Endothelial cell of umbilical vein (primary cell): ENCODE measurements around the gene MIB1. TPM values are rescaled to one million over a fixed set of nuclear protein-coding genes. Genes with fewer than 3 reads are reported as not detected.

Source experiments
- BruUV-seq: library from RNA; stranded (reverse); fragments of 400-500 nt; replicated peaks from 2 replicates; lab custom pipeline; 2021; lab: Mats Ljungman, UMichigan
- CTCF ChIA-PET: fragments of 300-600, 350-600 bp; sonication (Branson Sonifier 250); formaldehyde crosslinking; loops from one replicate; lab custom pipeline; 2021; ENCODE audit warnings: antibody characterized with exemption, inconsistent platforms; lab: Charles Lee
- POLR2A ChIA-PET: fragments of 300-600, 350-600 bp; sonication (Branson Sonifier 250); formaldehyde crosslinking; loops from one replicate; lab custom pipeline; 2021; ENCODE audit warnings: antibody characterized with exemption, inconsistent platforms; lab: Charles Lee
- DNase-seq: peaks from one replicate; pipeline ENCODE4 v3.0.0-alpha.2; 2011; ENCODE audit warnings: low read depth, low spot score
- FAIRE-seq: peaks from 2 replicates; lab custom pipeline; 2011; peaks lifted over from hg19 to GRCh38; lab: Jason Lieb, UNC
- H2AFZ ChIP-seq: 2 replicates; pipeline ENCODE4 v1.6.0; 2012; ENCODE audit warnings: low read depth, low read length, control low read depth, inconsistent platforms
- H3K27ac ChIP-seq: 2 replicates; pipeline ENCODE4 v1.5.1; 2011; ENCODE audit warnings: low read depth, mild to moderate bottlenecking, control low read depth, low read length, moderate library complexity; ENCODE audit not compliant: insufficient read depth
- H3K27me3 ChIP-seq, 2 experiments: 2 replicates each; pipeline versions ENCODE4 v1.6.0 to v1.6.1; 2011; ENCODE audit warnings: low read length in 2 of 2, mixed read lengths in 1 of 2; ENCODE audit not compliant: control insufficient read depth in 2 of 2, insufficient read depth in 2 of 2
- H3K36me3 ChIP-seq, 2 experiments: 2 replicates in 1 of 2; 3 replicates in 1 of 2; pipeline ENCODE4 v1.5.1; 2011; ENCODE audit warnings: low read length in 2 of 2, mild to moderate bottlenecking in 1 of 2, moderate library complexity in 1 of 2; ENCODE audit not compliant: control insufficient read depth in 2 of 2, insufficient read depth in 2 of 2; ENCODE audit errors: extremely low read depth in 1 of 2
- H3K4me1 ChIP-seq: 3 replicates; pipeline ENCODE4 v1.5.1; 2011; ENCODE audit warnings: mild to moderate bottlenecking, low read length; ENCODE audit not compliant: control insufficient read depth, insufficient read depth; ENCODE audit errors: extremely low read depth
- H3K4me2 ChIP-seq: 2 replicates; pipeline ENCODE4 v1.6.1; 2011; ENCODE audit warnings: low read length, control low read depth, mixed read lengths; ENCODE audit not compliant: insufficient read depth
- H3K4me3 ChIP-seq, 3 experiments: fragments of 200-600 bp in 1 of 3; sonication (generic), shearing (Covaris generic) in 1 of 3; replicated peaks in 1 of 3; 2 replicates each; pipeline ENCODE4 v1.5.1; 2011 to 2016; ENCODE audit warnings: control low read depth in 3 of 3, low read length in 3 of 3, mild to moderate bottlenecking in 2 of 3, inconsistent platforms in 1 of 3, low read depth in 1 of 3, moderate library complexity in 1 of 3; ENCODE audit not compliant: insufficient read depth in 1 of 3
- H3K79me2 ChIP-seq: 2 replicates; pipeline ENCODE4 v1.6.0; 2012; ENCODE audit warnings: low read length, inconsistent platforms; ENCODE audit not compliant: control insufficient read depth, insufficient read depth
- H3K9ac ChIP-seq: replicated peaks from 2 replicates; pipeline ENCODE3; 2011; ENCODE audit warnings: low read length, control low read depth; ENCODE audit not compliant: insufficient read depth; ENCODE audit errors: extremely low read depth
- H3K9me1 ChIP-seq: replicated peaks from 3 replicates; pipeline ENCODE4 v1.6.0; 2011; ENCODE audit warnings: mild to moderate bottlenecking, low read length; ENCODE audit not compliant: control insufficient read depth, insufficient read depth; ENCODE audit errors: extremely low read depth
- H3K9me3 ChIP-seq: replicated peaks from 2 replicates; pipeline ENCODE4 v1.5.1; 2012; ENCODE audit warnings: low read length, inconsistent platforms; ENCODE audit not compliant: control insufficient read depth, insufficient read depth
- H4K20me1 ChIP-seq: replicated peaks from 2 replicates; pipeline ENCODE3; 2011; ENCODE audit warnings: mild to moderate bottlenecking, low read length; ENCODE audit not compliant: control insufficient read depth, insufficient read depth; ENCODE audit errors: extremely low read depth
- EZH2 ChIP-seq: IDR thresholded peaks from 2 replicates; pipeline ENCODE4 v1.6.1; 2012; ENCODE audit warnings: borderline replicate concordance, low read depth, mild to moderate bottlenecking, moderate library complexity, low read length, inconsistent platforms; ENCODE audit not compliant: severe bottlenecking
- FOS ChIP-seq: IDR thresholded peaks from 2 replicates; pipeline ENCODE4 v1.6.1; 2011; ENCODE audit warnings: mild to moderate bottlenecking, low read length, moderate library complexity, borderline replicate concordance; ENCODE audit not compliant: insufficient read depth
- JUN ChIP-seq: IDR thresholded peaks from 2 replicates; pipeline ENCODE4 v1.6.1; 2011; ENCODE audit warnings: borderline replicate concordance, low read depth; ENCODE audit not compliant: insufficient read length, insufficient read depth
- MYC ChIP-seq: IDR thresholded peaks from one replicate; pipeline ENCODE4 v1.6.1; 2011; ENCODE audit warnings: mild to moderate bottlenecking, low read depth, low read length
- POLR2A ChIP-seq: IDR thresholded peaks from 2 replicates; pipeline ENCODE4 v1.6.1; 2012; ENCODE audit warnings: low read depth, mild to moderate bottlenecking, control low read depth, low read length
- POLR2AphosphoS5 ChIP-seq: IDR thresholded peaks from 2 replicates; pipeline ENCODE4 v1.6.1; 2012; ENCODE audit warnings: low read depth, mild to moderate bottlenecking, control low read depth, low read length, moderate library complexity; ENCODE audit not compliant: insufficient read depth
- dilution Hi-C: fragments of 300-500 bp; cut with MboI; formaldehyde crosslinking; loops from one replicate; pipeline ENCODE4 v1.15.0; 2019; ENCODE audit warnings: low sequenced_read_pairs; ENCODE audit not compliant: extremely low pct_ligation_motif_present
- intact Hi-C: fragments of 100-400 bp; cut with micrococcal nuclease; formaldehyde crosslinking; loops from one replicate; pipeline ENCODE4 v1.10.0; 2022
- polyA plus RNA-seq, 4 experiments: library from polyadenylated mRNA; depleted of rRNA in 3 of 4; stranded (reverse) in 3 of 4; unstranded in 1 of 4; fragments of >200 nt; gene quantifications; 2 replicates each; pipeline versions ENCODE4 v1.2.1 to v1.2.3, GENCODE V29; 2011 to 2012; ENCODE audit warnings: missing spikeins in 1 of 4
- total RNA-seq: library from RNA; stranded (reverse); gene quantifications from 2 replicates; pipeline ENCODE4 v1.2.3, GENCODE V29; 2021
- TF ChIP-seq, protein P1 (sequence below): IDR thresholded peaks from 2 replicates; pipeline ENCODE4 v1.6.1; 2011; ENCODE audit not compliant: insufficient read depth, insufficient read length
- TF ChIP-seq, protein P2 (sequence below), 2 donors: IDR thresholded peaks; 1 replicate in 1 of 2; 2 replicates in 1 of 2; pipeline ENCODE4 v1.5.1; 2011; ENCODE audit warnings: low read length in 2 of 2, mild to moderate bottlenecking in 2 of 2, moderate library complexity in 2 of 2, control low read depth in 1 of 2, inconsistent platforms in 1 of 2, low read depth in 1 of 2; ENCODE audit not compliant: insufficient read depth in 1 of 2; ENCODE audit errors: extremely low read depth in 1 of 2

MIB1 gene
- total and polyA plus RNA-seq, 2 donors (not counting 3 experiments of a cell fraction or from before 2014, with no cell fraction given) = 6.3 to 37.5 TPM

DNA sequence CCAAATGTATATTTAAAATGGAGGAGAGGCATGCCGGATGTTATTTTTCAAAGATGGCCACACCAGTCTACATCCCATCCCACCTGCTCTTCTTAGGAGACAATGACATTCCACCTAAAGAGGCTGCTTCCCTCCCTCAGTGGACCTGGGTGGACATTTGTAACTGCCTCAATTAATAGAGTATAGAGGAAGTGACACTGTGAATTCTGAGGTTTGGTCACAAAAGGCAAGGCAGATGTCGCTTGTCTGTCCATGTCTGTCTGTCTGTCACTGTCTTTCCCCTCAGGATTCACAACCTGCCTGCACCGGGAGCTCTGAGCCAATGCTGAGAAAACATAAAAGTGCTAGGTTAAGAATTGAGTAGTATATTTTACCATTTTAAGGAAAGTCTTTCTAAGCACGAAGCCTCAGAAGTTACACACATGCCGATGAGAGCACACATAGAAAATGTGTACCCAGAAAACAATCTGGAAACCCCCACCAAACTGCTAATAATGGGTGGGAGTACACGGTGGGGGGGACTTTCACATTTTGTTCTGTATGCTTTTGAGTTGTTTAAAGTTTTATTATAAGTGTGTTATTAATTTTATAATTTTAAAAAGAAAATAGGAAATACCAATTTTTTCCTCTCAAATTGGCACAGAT is 21.0 kb downstream of the MIB1 start:
- dilution Hi-C loops = no loop called here
- Histone ChIP-seq H3K79me2 (peaks cover 48% of the 10 kb centered on the region), H3K4me1 (peaks cover 18% of the 10 kb centered on the region)

More for the DNA sequence above, 21.0 kb downstream of the MIB1 start:
- FAIRE-seq = no peak
- TF ChIP-seq POLR2AphosphoS5 (no peak), EZH2 (no peak), FOS (no peak), JUN (no peak), POLR2A (no peak), MYC (no peak)
- TF ChIP-seq, protein P1, sequence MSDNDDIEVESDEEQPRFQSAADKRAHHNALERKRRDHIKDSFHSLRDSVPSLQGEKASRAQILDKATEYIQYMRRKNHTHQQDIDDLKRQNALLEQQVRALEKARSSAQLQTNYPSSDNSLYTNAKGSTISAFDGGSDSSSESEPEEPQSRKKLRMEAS = no peak
- TF ChIP-seq, protein P2, sequence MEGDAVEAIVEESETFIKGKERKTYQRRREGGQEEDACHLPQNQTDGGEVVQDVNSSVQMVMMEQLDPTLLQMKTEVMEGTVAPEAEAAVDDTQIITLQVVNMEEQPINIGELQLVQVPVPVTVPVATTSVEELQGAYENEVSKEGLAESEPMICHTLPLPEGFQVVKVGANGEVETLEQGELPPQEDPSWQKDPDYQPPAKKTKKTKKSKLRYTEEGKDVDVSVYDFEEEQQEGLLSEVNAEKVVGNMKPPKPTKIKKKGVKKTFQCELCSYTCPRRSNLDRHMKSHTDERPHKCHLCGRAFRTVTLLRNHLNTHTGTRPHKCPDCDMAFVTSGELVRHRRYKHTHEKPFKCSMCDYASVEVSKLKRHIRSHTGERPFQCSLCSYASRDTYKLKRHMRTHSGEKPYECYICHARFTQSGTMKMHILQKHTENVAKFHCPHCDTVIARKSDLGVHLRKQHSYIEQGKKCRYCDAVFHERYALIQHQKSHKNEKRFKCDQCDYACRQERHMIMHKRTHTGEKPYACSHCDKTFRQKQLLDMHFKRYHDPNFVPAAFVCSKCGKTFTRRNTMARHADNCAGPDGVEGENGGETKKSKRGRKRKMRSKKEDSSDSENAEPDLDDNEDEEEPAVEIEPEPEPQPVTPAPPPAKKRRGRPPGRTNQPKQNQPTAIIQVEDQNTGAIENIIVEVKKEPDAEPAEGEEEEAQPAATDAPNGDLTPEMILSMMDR (IDR thresholded peaks at IDR 0.05; ENCODE audit: extremely low read depth in 1 of 2, insufficient read depth in 1 of 2, low read depth in 1 of 2, low read length in 2 of 2) = no peak
- Histone ChIP-seq H3K27ac (no peak overlapping the region), H3K9me1 (peaks cover 5% of the 10 kb centered on the region), H3K36me3 (no peaks in the 10 kb centered on the region), H3K9ac (no peak overlapping the region), H3K4me3 (no peak overlapping the region), H4K20me1 (peaks cover 3% of the 10 kb centered on the region), H2AFZ (no peak overlapping the region), H3K9me3 (no peaks in the 10 kb centered on the region), H3K27me3 (no peaks in the 10 kb centered on the region), H3K4me2 (no peak overlapping the region)
- no peak for DNase-seq
- ChIA-PET CTCF (no interaction called here), POLR2A (no interaction called here)
- BruUV-seq = no TSS peak
- intact Hi-C loops = no loop called here
